ENCODE data around the gene PDE11A.

GRCh38 chr2:177666408-177666807, 406.2 kb downstream of the PDE11A start:
- no peak for TF ChIP-seq GLIS3 (CRISPR knock-in tag; IDR thresholded peaks at IDR 0.05)
- TF ChIP-seq ZFP30 (CRISPR knock-in tag; IDR thresholded peaks at IDR 0.05), result no peak
- TF ChIP-seq POU6F1 (CRISPR knock-in tag; IDR thresholded peaks at IDR 0.05; ENCODE audit: borderline replicate concordance, low read depth), result no peak
- no peak for TF ChIP-seq ZNF8 (CRISPR knock-in tag; IDR thresholded peaks at IDR 0.05)
- TF ChIP-seq ARNTL (CRISPR knock-in tag; IDR thresholded peaks at IDR 0.05; ENCODE audit: borderline replicate concordance, low read depth), result no peak
- TF ChIP-seq TOX (CRISPR knock-in tag; IDR thresholded peaks at IDR 0.05; ENCODE audit: borderline replicate concordance), result no peak
- TF ChIP-seq CREB5 (CRISPR knock-in tag; IDR thresholded peaks at IDR 0.05; ENCODE audit: low read depth), result no peak
- no peak for TF ChIP-seq CSRNP3 (CRISPR knock-in tag; IDR thresholded peaks at IDR 0.05)
- TF ChIP-seq ISL1 (CRISPR knock-in tag; IDR thresholded peaks at IDR 0.05), result no peak
- TF ChIP-seq ZNF565 (CRISPR knock-in tag; conservative IDR thresholded peaks at IDR 0.05; ENCODE audit: low read depth), result no peak
